ENCODE data around the gene E2F2.
A peak's percentile ranks its signal among the peaks of the same experiment; 100 is the strongest.

E2F2 gene

DNA sequence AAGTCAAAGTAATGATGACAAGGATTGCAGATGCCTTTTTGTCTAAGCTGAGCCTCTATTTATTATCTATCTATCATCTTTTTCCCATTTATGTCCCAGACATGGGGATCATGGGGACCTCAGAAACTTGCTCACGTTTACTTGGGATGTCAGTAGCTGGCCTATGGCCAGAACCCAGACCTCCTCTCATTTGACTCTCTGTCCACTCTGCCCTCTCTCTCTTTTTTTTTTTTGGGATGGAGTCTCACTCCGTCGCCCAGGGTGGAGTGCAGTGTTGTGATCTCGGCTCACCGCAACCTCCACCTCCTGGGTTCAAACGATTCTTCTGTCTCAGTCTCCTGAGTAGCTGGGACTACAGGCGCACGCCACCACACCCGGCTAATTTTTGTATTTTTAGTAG is 32.0 kb upstream of the E2F2 start:
- DNase-seq (ENCODE audit: low read depth in 2 of 2), result no peak

DNA sequence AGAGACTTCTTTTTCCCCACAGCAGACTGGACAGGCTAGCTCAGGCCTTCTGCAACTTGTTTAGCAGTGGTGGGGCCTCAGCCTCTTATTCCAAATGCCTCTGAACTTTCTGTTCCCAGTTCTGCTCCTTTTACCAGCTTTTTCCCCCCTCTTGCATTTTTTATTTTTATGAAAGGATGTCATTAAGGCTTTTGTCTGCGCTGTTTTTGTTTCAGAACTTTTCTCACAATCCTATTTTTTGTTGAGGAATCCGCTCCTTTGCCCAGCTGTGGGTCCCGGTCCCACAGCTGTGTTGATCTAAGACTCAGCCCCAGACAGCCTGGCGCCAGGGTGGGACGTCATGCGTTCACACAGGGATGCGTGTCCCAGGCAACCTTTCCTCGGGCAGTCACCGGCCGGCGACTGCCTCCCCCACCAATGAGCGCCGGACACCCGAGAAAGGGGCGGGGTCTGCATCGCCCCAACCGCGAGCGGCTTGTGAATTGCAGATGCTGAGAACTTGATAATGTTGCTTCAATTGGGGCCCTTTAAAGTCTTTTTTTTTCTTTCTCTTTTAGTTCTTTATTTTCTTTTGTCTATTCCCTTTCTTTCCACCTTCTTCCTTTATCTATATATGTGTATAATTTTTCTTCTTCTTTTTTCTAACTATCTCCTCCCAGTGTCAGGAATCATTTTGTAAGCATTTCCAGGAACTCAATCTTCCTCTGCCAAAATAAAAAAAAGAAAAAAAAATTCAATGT is 31.3 kb upstream of the E2F2 start:
- DNase-seq (ENCODE audit: low read depth in 2 of 2), result peak; percentile 87 to 90

GRCh38 chr1:23561813-23562100 is 30.7 kb upstream of the E2F2 start:
- no peak for DNase-seq (ENCODE audit: low read depth in 2 of 2)

- no peak for DNase-seq (ENCODE audit: low read depth in 2 of 2)
Measured at GRCh38 chr1:23561076-23561812, 30.2 kb upstream of the E2F2 start.

- peak in 1 of 2 experiments; percentile 36 for DNase-seq (ENCODE audit: low read depth in 2 of 2)
Measured at GRCh38 chr1:23559985-23560741, 29.1 kb upstream of the E2F2 start.

GRCh38 chr1:23559136-23559984 is 28.3 kb upstream of the E2F2 start, which contains the start of gene ID3:
ID3 (minus strand) TSS chr1:23559501; CDS start chr1:23559426, 75 bp downstream.
- DNase-seq (ENCODE audit: low read depth in 2 of 2), result peak; percentile 98

- DNase-seq (ENCODE audit: low read depth in 2 of 2), result no peak
Measured at GRCh38 chr1:23558872-23559135, 27.8 kb upstream of the E2F2 start.

DNA sequence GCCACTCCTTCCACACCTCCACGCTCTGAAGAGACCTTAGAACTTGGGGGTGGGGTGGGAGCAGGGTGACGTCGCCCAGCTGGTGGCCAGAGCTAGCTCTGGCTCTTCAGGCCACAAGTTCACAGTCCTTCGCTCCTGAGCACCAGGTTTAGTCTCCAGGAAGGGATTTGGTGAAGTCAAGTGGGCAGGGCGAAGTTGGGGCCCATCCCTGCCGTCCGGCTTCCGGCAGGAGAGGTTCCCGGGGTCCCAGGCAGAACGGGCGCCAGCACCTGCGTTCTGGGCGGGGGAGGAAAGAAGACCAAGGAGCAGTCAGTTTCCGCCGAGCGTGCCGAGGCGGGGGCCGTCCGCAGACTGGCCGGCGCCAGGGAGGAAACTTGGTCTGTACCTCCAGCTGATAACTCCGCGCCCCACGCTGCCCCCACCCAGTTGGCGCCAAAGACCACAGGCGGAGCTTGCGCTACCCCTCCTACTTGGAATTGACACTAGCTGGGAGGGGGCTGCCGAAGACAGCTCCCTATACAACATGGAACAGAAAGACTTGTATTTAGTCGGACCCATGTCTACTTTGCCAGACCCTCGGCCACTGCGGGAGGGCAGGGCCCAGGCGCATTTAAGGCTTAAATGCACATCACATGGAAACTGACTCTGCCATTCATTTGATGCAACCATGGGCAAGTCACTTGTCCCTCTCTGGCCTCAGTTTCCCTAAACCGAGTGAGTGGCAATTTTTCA is 27.3 kb upstream of the E2F2 start:
- DNase-seq (ENCODE audit: low read depth in 2 of 2), result no peak

DNA sequence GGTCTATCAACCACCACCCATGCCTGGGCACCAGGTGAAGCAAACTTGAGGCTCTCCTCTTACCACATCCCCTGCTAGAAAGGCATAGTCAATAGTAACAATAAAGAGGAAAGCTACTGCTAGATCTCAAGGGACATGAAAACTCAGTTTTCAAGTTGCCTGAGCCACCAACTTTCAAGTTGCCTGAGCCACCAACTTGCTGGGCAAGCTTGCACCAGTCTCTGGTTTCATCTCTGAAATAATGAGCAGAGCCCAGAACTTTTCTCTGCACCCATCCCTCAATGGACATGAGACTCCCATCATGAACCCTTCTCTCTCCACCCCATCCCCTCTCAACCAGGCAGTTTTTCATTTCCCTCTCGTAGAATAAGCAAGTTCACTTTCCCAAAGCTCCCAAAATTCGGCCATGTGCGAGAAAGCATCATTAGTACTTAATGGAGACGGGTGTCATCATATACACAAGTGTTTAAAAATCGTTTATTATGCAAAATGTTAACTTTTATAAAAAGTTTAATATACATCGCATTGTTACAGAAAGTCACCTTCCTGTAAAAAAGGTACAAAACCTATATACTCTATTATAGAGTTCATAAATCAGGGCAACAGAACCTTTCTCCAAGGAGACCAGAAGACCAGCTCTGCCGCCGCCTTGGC is 26.6 kb upstream of the E2F2 start:
- DNase-seq (ENCODE audit: low read depth in 2 of 2), result no peak

DNA sequence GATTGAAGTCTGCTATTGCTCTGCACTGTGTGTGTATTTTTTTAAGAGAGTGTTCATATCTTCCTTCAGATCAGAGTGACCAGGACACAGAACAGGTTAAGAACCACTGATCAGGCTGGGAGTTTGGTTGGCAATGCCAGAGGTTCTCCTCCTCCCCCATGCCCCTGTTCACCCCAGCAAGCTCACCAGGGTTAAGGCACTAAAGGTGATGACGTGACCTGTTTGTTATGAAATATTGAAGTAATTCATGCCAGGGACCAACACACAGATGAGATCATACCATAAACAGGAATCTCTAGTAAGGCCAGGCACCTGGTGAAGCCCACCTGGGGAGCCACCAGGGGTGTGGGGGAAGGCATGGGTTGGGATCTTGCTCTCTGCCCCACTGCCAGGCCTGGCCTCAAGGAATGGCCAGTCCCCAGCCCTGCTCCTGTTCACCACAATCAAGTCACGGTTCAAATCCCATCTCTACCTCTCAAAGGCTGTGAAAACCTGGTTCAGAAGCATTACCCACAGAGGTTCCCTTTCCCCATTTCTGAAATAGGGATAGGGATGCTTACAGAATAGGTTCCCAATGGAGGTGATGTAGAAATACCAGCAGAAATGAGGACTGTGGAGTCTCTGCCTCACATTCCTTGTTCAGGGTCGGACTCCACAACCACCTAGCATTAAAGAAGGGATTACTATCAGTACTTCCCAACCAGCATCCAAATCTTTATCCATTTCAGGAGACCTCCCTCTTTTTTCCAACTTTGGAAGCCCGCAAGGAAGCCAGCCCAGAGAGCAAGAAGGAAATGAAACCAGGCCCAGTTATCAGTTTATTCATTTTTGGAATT is 25.8 kb upstream of the E2F2 start:
- no peak for DNase-seq (ENCODE audit: low read depth in 2 of 2)

DNA sequence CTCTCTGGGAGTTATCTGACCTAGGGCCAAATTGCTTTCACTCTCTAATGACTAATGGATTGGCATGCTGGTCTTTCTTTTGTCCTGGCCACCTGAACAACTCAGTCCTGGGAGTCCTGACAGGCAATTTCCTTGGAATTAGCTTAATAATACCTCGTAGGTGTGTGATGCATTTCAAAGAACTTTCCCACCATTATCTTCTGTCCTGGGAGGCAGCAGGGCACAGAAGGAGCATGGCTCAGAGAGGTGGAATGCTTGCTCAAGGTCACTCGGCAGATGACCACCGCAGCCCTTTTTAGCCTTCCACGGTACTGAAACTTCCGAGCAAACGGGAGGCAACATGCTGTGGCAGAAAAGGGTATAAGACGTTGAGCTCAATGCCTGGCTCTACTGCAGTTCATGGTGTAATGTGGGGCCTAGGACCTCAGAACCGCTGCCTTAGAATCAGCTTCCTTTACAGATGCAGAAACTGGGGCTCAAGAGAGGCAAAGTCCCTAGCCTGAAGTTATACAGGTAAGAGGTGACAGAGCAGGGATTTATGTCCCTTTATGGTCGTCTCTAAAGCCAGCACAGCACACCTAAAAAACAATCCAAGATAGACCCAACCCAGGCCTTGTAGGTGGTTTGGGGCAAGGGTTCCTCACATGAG is 25.1 kb upstream of the E2F2 start:
- no peak for DNase-seq (ENCODE audit: low read depth in 2 of 2)

DNA sequence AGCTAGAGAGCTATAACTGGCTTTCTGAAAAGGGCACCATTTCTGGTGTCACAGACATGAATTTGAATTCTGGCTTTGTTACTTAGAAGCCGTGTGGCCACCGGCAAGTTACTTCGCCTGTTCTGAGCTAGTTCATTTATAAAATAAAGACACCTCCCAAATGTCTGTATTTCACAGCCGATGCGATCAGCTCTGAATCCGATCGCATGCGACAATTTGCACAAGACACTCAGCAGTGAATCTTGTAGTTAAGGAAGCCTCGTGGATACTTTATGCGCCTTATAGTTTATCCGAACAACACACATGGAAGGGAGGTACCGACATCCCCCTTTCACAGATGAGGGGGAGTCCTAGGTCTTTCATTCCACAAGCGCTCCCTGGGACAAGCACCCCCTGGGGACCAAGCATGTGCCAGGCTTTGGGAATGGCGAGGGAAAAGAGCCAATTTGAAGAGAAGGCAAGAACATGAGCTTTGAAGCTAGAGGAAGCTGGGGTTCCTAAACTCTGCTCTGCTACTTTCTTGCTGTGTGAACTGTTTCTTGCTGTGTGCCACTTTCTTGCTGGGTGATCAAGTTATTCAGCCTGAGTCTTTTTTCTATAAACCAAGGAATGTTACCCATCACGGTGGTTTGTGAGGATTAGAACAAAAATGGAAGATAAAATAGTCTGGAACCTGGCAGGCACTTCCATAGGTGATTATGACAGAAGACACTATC is 24.4 kb upstream of the E2F2 start:
- DNase-seq (ENCODE audit: low read depth in 2 of 2), result no peak

- peak; percentile 60 to 72 for DNase-seq (ENCODE audit: low read depth in 2 of 2)
Measured at GRCh38 chr1:23554481-23555269, 23.6 kb upstream of the E2F2 start.

GRCh38 chr1:23554127-23554480 is 23.1 kb upstream of the E2F2 start:
- no peak for DNase-seq (ENCODE audit: low read depth in 2 of 2)

DNA sequence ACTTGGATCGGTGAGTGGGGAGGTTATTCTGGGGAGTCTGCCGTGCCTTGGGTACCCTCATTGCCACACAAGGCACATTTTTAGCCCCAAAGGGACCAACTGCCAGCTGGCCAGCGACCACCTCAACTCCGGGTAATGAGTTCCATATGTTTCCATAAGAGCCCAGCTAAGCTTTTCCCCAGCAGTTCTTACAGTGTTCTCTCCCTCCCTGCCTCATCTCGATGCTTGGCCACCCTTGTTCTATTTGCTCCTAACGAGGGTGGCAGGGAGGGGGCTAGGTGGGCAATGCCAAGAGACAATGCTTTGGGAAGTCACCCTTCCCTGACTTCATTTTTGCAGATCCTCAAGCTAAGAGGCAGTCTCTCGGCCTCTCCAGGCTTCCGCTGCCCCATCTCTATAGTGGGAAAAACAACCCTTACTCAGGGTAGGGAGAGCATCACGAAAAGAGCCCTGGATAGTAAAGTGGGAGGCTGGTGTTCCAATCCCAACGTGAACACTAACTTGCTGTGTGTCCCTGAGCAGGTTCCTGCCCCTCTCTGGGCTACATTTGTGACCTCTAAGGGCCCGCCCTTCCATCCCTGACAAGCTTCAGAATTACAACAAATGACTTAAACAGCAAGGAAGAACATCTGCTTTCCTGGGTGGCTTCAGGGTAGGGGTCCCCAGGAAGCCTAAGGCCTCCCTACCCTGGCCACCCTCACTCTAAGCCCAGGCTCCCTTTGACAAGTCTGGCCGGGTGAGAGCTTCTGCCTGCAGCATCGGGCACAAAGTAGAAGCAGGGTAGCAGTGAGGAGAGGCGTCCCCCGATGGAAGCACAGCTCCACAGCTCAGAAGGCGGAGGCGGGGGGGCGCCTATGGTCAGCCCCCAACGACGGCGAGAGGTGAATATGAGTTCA is 22.4 kb upstream of the E2F2 start:
- no peak for DNase-seq (ENCODE audit: low read depth in 2 of 2)

- no peak for DNase-seq (ENCODE audit: low read depth in 2 of 2)
Measured at GRCh38 chr1:23551849-23552248, 20.8 kb upstream of the E2F2 start.

GRCh38 chr1:23548704-23549143 is 17.7 kb upstream of the E2F2 start:
- DNase-seq (ENCODE audit: low read depth in 2 of 2), result no peak
